ACHN (cell line): ENCODE results near the gene RELL2.

ENCODE experiments used
- DNase-seq: peaks from one replicate; pipeline ENCODE4 v3.0.0-alpha.2; 2015
- in situ Hi-C: cut with HindIII; loops from 2 replicates; pipeline ENCODE4 v1.10.0; 2017; ENCODE audit warnings: low sequenced_read_pairs, low pct_ligation_motif_present, low pct_unique_long_range_greater_than_20kb

RELL2 gene

DNA sequence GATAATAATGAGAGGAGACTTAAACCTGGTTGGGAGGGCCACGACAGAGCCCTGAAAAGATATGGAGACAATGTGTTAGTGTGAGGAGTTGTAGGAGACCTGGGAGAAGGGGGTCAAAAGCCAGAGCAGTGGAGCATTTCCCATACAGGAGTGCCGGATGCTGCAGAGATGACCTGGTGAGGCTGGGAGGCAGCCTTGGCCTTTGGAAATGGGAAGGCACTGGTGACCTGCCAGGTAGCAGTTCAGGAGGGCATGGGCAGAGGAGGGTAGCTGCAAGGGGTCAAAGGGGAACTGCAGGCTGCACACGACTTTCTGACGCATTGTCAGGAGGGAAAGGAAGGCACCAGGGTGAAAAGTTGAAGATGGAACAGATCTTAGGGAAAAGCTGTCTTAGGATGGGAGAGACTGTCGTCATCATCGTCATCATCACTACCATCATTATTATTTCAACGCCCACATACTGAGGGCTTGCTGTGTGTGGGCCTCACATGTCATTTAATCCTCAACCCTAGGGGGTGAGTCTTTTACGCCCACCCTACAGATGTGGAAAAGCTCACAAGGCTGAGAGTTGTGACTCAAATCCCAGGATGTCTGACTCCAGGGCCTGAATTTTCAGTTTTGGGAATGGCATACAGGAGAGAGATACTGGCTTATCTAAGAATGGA, 31.9 kb downstream of the RELL2 start:
- no peak for DNase-seq
- in situ Hi-C loops, result no loop called here

DNA sequence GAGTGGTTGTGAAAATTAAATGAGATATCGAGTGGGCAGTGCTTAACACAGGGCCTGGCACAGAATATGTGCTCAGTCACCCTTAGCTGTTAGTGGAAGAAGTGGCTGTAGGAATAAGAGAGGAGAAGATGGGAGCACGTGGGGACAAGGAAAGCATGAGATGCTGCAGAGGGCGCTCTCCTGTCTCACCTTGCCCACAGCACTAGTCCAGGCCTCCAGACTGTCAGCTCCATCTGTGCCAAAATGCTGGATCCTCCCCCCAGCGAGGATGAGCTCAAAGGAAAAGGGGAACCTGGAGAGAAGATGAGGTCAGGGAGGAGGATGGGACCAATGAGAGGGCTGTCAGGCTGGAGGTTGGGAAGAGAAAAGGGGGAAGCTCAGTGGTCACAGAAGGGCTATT, 32.7 kb downstream of the RELL2 start:
- in situ Hi-C loops, result no loop called here
- no peak for DNase-seq

DNA sequence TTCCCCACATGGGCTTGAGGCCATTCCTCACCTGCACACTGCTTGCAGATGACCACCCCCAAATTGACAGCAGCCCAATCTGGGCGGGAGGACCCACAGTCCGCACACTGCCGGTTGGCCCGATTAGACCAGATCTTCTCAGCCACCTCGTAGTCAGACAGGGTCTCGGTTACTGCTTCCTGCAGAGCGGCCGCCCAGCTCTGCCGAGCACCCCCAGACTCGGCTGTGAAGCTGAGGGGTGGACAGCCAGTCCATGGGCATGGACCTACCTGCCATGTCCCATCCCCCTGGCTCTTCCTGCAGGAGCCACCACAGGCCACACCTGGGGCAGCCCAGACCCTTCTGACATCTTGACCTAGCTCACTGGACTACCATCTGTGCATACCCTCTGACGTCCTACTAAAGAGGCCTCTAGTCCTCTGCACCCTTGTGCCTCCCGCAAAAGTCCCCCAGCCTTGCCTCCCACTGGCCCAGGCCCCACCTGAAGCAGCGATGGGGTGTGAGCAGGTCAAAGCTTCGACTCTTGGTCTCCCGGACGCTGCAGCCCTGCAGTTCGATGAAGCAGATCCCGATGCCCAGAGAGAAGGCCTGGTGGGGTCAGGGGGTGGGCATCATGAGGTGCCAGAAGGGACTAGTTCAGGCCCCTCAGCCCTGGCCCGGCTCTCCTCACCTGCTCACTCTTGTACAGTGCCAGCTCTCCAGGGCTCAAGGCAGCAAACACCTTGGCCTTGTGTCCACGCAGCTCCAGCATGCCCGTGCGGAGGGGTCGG, 35.5 kb downstream of the RELL2 start:
- no peak for DNase-seq
- in situ Hi-C loops, result no loop called here

DNA sequence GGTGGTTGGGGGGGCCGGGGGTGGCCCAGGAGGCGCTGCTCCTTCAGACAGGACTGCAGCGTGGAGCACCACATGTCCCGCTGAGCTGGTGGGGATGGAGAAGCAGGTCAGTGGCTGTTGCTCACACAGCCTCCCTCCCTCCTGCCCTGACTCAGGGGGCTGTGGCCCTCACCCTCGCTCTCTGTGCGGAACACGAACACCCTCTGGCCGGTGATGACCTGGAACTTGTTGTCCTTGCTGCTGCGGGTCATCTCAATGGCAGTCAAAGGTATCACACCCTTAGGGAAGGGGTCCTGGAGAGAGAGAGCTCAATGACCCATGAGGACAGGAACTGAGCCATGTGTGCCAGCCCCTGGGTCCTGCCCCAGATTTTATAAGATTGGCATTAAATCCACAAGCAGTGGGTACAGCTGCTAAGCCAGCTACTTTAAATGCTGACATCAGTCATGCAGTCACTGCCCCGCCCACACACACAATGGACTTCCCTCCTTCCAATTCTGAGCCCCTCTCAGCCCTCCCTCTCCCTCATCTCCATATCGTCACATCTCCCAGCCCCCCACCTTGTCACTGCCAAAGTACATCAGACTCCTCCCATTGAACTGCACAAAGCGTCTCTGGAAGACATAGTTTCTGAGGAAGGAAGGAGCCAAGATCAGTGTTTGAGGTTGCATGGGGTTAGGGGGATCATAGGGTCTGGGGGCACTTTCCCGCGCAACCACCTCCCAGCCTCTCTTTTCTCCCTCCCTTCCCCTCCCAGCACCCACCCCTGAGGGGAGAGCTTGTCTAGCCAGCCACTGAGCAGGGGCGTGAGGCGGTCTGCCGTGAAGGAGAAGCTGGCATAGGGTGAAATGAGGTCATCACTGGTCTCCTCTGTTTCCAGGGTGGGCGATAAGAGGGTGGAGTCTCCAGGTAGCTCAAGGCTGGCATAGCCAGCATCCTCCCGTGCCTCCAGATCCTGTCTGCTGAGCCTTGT, 36.3 kb downstream of the RELL2 start:
- no peak for DNase-seq
- in situ Hi-C loops, result no loop called here

DNA sequence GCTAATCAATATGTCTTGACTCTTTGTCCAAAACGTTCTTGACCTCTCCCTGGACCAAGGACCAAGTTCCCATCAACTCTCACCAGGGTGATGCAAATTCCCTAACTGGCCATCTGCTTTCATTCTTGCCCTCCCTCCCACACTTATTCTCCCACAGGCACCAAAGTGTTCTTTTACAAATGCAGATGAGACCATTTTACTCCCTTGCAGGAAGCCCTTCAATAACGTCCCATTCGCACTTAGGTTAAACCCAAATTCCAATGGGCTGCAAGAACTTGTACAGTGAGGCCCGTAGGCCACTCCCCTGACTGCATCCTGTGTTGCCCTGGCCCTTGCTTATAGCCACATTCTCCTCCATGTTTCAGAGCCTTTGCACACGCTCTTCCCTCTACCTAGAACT, 38.0 kb downstream of the RELL2 start:
- in situ Hi-C loops, result no loop called here
- no peak for DNase-seq

DNA sequence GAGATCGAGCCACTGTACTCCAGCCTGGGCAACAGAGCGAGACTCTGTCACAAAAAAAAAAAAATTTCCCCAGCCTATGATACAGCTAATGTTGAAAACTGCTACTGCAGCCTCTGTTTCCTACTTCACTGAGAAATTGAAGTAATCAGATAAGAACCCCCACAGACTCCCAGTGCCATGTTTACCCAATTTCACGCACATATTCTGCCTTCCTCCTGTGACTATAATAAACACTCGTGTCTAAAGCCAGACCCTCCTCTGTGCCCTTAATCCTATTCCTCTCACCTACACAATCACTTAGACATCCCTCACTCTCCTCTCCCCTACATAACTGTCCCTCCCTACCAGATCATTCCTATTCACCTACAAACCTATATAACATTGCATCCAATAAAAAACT, 38.9 kb downstream of the RELL2 start:
- in situ Hi-C loops, result no loop called here
- DNase-seq, result no peak

DNA sequence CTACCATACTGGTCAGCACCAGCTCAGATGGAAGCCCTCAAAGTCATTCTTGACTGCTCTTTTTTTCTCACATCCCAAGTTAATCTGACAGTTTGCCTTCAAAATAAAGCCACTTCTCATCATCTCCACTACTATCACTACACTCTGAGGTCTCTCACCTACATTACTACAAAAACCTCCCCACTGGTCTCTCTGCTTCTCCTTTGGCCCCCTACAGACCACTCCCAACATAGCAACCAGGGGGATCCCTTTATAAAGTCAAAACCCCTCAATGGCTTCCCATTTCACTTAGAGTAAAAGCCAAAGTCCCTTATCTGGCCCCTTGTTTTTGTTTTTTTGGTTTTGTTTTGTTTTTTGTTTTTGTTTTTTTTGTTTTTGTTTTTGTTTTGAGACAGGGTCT, 40.6 kb downstream of the RELL2 start:
- peak; percentile 22 for DNase-seq
- in situ Hi-C loops, result no loop called here

DNA sequence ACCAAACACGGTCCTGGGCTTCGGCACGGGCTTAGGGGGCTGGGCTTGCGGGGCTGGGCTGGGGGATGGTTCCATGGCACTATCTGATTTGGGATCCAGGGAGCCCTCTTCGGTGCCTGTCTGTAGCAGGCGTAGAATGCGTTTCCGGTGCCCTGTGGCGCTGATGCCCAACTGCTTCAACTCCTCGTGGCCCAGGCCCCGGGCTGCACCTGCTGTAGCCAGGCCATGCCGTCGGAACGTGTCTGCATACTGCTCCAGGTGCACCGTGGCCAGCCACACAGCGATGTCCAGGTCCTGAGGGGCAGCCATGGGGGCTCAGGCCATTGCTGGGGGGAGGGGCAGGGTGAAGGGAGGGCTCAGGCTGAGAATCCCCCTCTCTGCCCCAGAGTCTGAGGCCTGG, 43.4 kb downstream of the RELL2 start:
- in situ Hi-C loops, result no loop called here
- no peak for DNase-seq

DNA sequence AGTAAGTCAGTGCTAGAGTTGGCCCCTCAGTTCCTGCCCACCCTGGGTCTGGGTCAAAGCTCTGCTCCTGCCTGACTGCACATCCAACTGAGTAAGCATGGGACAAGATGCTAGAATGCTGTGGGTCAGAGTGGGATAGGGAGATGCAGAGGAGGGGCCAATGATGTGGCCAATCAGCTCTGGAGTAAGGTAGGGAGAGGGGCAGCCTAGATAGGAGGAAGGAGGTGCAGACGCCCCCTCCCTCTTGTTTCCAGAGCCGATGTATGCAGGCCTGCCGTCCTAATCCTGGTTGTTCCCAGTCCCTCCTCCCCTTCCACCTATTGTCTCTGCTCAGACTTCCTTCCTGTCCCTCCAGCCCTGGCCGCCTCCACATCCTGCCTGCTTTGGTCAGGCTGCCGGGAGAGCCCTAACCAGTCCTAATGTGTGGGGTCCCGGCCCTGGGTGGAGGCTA, 44.0 kb downstream of the RELL2 start:
- in situ Hi-C loops, result no loop called here
- no peak for DNase-seq

DNA sequence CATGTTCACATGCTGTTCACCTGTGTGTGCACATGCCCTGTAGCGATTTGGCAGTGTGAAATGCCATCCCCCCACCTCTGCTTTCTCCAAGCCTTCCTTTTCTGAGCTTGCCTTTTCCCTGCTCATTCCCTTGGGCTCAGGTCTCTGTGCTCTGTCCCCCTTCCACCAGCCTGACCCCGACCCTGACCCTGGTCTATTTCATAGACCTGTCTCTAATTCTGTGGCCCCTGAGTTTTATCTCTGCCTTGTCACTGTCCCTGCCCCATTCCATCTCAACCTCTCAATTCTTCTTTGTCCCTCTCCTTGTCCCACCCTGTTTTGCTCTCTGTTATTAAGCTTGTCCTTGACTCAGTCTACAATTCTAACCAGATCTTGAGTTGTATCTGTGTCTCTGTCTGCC, 44.5 kb downstream of the RELL2 start:
- no peak for DNase-seq

DNA sequence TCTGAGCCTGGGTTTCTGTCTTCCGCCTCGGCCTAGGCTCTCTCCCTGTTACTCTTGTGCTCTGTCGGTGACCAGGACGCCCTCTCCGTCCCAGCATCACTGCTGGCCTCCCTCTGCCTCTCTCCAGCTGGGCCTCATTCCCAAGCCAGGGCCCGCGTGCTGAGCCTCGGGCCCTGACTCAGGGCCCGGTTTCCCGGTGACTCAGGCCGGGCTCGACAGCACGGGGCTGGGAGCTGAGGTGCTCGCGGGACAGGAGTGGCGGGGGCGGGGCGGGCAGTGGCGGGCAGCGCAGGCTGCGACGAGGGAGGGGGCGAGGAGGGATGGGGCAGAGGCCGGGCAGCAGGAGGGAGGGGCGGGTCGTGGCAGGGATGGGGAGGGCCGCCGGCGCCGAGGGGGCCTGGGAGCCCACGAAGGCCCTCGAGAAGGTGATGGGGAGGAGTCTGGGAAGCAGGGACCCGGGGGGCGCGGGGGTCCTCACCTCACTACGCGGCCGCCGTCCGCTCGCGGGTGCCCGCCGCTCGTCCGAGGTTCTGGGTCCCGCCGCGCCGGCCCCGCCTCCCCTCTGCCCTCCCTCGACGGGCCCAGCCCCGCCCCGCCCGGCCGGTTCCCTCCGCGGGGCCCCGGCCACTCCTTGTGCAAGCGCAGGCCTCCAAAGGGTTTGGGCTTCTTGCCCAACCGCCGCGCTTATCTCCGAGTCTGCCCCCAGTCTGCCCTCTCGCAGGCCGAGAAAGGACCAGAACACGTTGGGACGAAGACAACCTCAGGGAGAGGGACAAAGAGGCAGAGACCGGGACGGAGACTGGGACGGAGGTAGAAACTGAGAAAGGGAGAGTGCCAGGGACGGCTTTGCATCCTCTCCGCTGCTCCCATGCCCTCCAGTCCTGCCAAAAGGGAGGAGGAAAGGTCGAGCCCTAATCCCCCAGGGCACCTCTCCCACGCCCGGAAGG, 45.2 kb downstream of the RELL2 start, which contains the start of gene ARAP3:
ARAP3 (minus strand) TSS at position 536 of the 947 bp plus-strand sequence. CDS start 1,744 bp downstream, outside the sequence.
- in situ Hi-C loops, result no loop called here
- peak; percentile 77 for DNase-seq

More for the DNA sequence above, 44.5 kb downstream of the RELL2 start:
- in situ Hi-C loops, result no loop called here

DNA sequence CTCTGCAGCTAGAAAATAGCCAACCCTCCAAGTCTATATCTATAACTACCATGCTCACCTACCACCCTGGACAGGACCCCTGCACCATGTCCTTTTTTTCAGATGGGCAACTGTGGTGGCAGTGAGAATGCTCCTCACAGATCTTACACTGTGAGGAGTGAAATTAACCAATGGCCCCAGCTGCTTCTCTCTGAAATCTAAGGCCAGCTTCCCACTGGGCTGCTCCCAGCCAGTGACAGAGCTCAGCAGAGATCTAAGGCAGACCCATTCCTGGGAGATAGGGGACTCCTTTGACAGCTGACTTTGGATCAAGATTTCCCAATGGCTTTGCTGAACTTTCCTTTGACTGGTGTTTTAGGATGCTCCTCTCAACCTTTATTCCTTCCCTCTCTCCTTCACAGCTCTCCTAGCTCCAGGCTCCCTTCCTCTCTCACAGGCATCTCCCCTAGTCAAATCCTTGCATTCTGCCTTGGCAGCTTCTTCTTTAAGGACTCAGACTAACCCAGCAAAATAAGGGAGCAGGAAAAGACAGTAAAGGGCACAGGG, 46.9 kb downstream of the RELL2 start:
- DNase-seq, result no peak
- in situ Hi-C loops, result no loop called here

DNA sequence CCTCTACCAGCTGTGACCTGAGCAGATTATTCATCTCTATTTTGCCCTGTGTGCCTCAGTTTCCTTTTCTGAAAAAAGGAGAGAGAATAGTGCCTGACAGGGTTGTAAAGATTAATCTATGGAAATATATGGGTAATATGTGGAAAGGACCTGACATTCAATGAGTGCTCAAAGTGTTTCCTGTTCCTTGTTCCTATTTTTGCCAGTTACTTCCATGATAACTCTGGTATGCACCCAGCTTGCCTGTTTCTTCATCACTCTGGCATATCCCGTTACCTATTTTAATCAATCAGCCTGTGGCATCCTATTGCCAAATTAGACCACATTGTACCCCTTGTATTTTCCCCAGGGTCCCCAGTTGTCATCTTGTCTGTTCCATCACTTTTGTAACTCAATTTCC, 48.8 kb downstream of the RELL2 start:
- no peak for DNase-seq
- in situ Hi-C loops, result no loop called here

DNA sequence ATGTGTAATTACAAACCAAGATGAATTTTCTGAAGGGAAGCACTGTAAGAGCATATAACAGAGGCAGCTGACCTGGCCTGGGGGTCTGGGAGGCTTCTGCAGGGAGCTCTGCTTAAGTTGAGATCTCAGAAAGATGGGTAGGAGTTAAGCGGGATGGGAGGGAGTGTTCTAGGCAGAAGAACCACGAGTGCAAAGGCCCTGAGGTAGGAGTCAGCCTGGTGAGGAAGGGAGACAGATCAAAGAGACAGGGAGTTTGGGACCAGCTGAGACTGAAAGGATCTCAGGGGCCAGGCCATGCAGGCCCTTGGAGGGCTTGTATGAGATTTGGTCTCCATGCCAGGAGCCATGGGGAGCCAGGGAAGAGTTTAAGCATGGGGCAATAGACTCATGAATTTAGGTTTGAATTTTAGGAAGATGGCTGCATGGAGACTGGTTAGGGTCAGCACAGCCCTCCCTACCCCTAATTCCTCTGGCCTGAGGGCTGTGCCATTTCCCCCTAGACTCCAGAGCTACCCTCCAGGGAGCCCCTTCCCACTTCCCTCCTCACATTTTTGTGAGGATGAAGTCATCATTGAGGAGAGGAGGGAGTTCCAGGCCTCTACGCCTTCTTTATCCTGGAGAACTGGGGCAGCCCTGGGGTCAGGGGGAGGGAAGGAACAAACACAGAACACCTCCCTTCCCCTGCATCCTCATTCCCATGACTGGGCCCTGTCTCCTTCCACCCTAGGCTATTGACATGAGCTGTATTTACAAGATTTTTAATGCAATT, 50.0 kb downstream of the RELL2 start:
- in situ Hi-C loops, result no loop called here
- DNase-seq, result no peak
